8988T (cell line): ENCODE measurements around the gene NTNG2.
A peak's percentile ranks its signal among the peaks of the same experiment; 100 is the strongest.

Experiments
- DNase-seq: peaks from one replicate; pipeline ENCODE4 v3.0.0; 2011

NTNG2 gene

GRCh38 chr9:132147331-132147730, 14.5 kb upstream of the NTNG2 start:
- no peak for DNase-seq

- DNase-seq = no peak
Observed at GRCh38 chr9:132147839-132148238, 14.0 kb upstream of the NTNG2 start.

- DNase-seq = no peak
Observed at GRCh38 chr9:132150256-132150655, 11.6 kb upstream of the NTNG2 start.

GRCh38 chr9:132151118-132151517, 10.7 kb upstream of the NTNG2 start:
- no peak for DNase-seq

GRCh38 chr9:132152231-132152630, 9.6 kb upstream of the NTNG2 start:
- no peak for DNase-seq

- no peak for DNase-seq
Observed at GRCh38 chr9:132154863-132155567, 6.8 kb upstream of the NTNG2 start.

GRCh38 chr9:132155568-132155895, 6.3 kb upstream of the NTNG2 start:
- DNase-seq = no peak

- no peak for DNase-seq
Observed at GRCh38 chr9:132156262-132156661, 5.6 kb upstream of the NTNG2 start.

- no peak for DNase-seq
Observed at GRCh38 chr9:132157347-132158116, 4.3 kb upstream of the NTNG2 start.

GRCh38 chr9:132160802-132161742, 786 bp upstream of the NTNG2 start:
- DNase-seq = peak; percentile 77

GRCh38 chr9:132162764-132163456, 1.1 kb downstream of the NTNG2 start:
- DNase-seq = no peak

- no peak for DNase-seq
Observed at GRCh38 chr9:132163457-132163875, 1.6 kb downstream of the NTNG2 start.

- no peak for DNase-seq
Observed at GRCh38 chr9:132163876-132164603, 2.2 kb downstream of the NTNG2 start.

GRCh38 chr9:132164604-132165362, 2.9 kb downstream of the NTNG2 start:
- DNase-seq = no peak

GRCh38 chr9:132166599-132166998, 4.7 kb downstream of the NTNG2 start:
- no peak for DNase-seq

GRCh38 chr9:132167192-132167591, 5.3 kb downstream of the NTNG2 start:
- DNase-seq = no peak

- DNase-seq = no peak
Observed at GRCh38 chr9:132168347-132168746, 6.5 kb downstream of the NTNG2 start.

GRCh38 chr9:132168851-132169250, 7.0 kb downstream of the NTNG2 start:
- DNase-seq = no peak

- DNase-seq = peak; percentile 75
Observed at GRCh38 chr9:132169672-132170392, 8.0 kb downstream of the NTNG2 start.

- no peak for DNase-seq
Observed at GRCh38 chr9:132171702-132172101, 9.8 kb downstream of the NTNG2 start.

GRCh38 chr9:132172185-132172584, 10.3 kb downstream of the NTNG2 start:
- DNase-seq = no peak
